ENCODE data around the gene ZNF827.

The ZNF827 gene

GRCh38 chr4:145736241-145736831 lies 202.3 kb downstream of the ZNF827 start:
- no peak for DNase-seq

- no peak for DNase-seq
Observed at GRCh38 chr4:145735827-145736226, 202.8 kb downstream of the ZNF827 start.

- DNase-seq = no peak
Observed at GRCh38 chr4:145735347-145735675, 203.3 kb downstream of the ZNF827 start.

- DNase-seq = no peak
Observed at GRCh38 chr4:145734576-145735346, 203.9 kb downstream of the ZNF827 start.

- DNase-seq = no peak
Observed at GRCh38 chr4:145734031-145734430, 204.6 kb downstream of the ZNF827 start.

- peak; percentile 81 for DNase-seq
Observed at GRCh38 chr4:145732895-145733880, 205.4 kb downstream of the ZNF827 start.

- no peak for DNase-seq
Observed at GRCh38 chr4:145732001-145732815, 206.4 kb downstream of the ZNF827 start.

GRCh38 chr4:145731028-145731427 lies 207.6 kb downstream of the ZNF827 start:
- DNase-seq = no peak

- DNase-seq = no peak
Observed at GRCh38 chr4:145730026-145730425, 208.6 kb downstream of the ZNF827 start.

- no peak for DNase-seq
Observed at GRCh38 chr4:145723336-145723735, 215.3 kb downstream of the ZNF827 start.

- DNase-seq = no peak
Observed at GRCh38 chr4:145722561-145722960, 216.1 kb downstream of the ZNF827 start.

- no peak for DNase-seq
Observed at GRCh38 chr4:145720656-145721055, 218.0 kb downstream of the ZNF827 start.

GRCh38 chr4:145719752-145720624 lies 218.6 kb downstream of the ZNF827 start:
- DNase-seq = no peak

GRCh38 chr4:145716661-145717200 lies 221.9 kb downstream of the ZNF827 start:
- DNase-seq = no peak

- DNase-seq = no peak
Observed at GRCh38 chr4:145716200-145716599, 222.4 kb downstream of the ZNF827 start.

GRCh38 chr4:145709843-145710242 lies 228.8 kb downstream of the ZNF827 start:
- DNase-seq = no peak

- no peak for DNase-seq
Observed at GRCh38 chr4:145709336-145709735, 229.3 kb downstream of the ZNF827 start.

Measured in effector CD8-positive, alpha-beta T cell (primary cell).